GM12892 (cell line): ENCODE results near the gene RBKS.

Source experiments
- DNase-seq: peaks from one replicate; pipeline ENCODE4 v3.0.0; 2011; ENCODE audit not compliant: insufficient read length
- FAIRE-seq: peaks from 2 replicates; lab custom pipeline; 2011; peaks lifted over from hg19 to GRCh38; lab: Jason Lieb, UNC
- POLR2A ChIP-seq: IDR thresholded peaks from 2 replicates; pipeline ENCODE4 v1.6.1; 2011; ENCODE audit warnings: low read depth, low read length, control low read depth
- POLR2AphosphoS5 ChIP-seq: IDR thresholded peaks from 2 replicates; pipeline ENCODE4 v1.6.1; 2011; ENCODE audit warnings: low read depth, low read length, control low read depth
- TAF1 ChIP-seq: IDR thresholded peaks from 2 replicates; pipeline ENCODE4 v1.6.1; 2011; ENCODE audit warnings: low read depth, mild to moderate bottlenecking, control low read depth, low read length, borderline replicate concordance

RBKS gene

DNA sequence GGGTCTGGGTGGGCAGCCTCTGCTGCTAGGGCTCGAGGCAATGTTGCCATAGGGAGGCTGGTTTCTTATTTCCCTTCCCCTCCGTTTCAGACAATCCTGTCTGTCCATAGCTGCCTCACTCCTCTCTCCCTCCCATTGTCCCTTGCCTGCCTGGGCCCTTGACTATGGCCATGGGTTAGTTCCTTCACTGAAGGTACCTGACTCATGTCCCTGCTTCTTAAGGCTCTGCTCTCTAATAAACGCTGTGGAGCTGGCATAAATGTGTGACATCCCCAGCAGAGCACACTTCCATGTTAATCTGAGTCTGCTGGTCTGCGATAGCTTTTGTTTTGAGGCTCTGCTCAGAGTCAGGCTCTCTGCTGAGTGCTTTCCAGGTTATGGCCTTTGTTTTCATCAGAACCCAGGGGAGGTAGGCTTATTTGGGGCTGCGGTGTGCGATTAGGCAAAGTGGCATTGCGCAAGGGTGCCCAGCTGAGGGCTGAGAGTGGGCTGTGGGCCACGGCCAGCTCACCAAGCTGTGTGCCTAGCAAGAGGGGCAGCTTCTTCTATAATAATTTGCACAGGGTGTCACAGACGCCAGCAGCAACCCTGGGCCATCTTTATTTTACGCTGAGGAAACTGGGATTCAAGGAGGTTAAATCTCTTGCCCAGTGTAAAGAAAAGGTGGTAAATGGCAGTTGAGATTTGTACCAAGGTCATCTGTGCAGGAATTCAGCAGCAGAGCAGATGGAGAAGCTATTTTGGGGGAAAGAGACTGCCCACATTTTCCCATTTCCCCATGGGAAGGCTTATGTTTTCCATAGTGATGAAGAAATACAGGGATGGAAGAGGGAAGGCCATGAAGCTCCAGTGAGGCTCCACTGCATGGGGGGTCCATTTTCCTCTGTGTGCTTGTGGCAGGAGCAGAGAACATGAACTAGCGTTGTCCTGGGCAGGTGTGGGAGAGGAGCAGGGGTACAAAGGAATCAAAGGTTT is 93.1 kb downstream of the RBKS start:
- no peak for FAIRE-seq
- TF ChIP-seq TAF1 (no peak), POLR2A (no peak), POLR2AphosphoS5 (no peak)
- no peak for DNase-seq

DNA sequence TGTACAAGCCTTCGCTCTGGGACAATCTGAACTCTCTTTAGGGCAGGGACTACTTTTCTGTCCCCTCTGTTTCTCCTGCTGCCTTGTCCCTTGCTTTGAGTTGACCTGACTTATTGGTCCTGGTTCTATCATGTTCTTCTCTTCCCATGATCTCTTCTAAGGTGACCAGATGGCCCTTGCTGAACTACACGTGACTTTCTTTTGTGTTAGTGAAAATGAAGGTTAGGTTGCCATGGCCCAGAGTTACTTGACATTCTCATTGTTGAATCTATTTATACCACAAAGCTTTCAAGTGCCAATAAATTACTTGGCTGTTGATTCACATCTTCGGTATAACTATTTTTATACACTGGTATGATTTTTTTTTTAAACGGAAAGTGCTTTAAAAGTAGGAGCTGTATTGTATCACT is 94.3 kb downstream of the RBKS start:
- TF ChIP-seq POLR2AphosphoS5 (no peak), TAF1 (no peak), POLR2A (no peak)
- FAIRE-seq (no peak), DNase-seq (no peak)

DNA sequence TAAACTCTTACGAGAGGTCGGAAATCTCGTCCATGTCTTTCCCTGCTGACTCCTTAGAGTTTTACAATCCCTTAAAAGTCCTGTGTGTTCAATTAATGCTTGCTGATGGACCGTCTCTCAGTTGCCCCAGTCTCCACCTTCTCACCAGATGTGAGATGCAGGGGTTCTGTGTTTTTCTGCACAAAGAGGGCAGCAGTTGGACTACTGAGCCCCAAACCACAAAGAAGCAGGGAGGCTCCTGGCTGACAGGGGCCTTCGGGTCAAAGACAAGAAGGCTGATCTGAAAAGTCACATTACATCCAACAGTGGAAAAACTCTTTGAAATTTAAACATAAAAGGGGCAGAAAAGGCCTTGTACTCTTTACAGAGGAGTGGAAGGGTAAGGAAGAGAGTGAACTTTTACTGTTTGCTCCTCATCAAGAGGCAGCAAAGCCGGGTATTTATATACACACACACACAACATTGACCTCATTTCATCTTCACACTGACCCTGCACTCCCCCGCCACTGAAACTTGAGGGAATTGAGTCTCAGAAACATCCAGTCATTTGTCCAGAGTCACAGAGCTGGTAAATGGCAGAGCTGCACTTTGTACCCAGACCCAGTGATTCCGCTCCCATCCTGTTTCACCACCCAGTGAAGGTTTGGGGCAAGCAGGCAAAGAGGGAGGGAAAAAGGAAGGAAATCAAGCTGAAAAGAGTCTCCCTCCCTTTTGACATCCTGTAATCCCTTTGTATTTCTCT is 94.9 kb downstream of the RBKS start:
- no peak for TF ChIP-seq POLR2A
- TF ChIP-seq POLR2AphosphoS5 = no peak
- TF ChIP-seq TAF1 = no peak
- FAIRE-seq (no peak), DNase-seq (no peak)

DNA sequence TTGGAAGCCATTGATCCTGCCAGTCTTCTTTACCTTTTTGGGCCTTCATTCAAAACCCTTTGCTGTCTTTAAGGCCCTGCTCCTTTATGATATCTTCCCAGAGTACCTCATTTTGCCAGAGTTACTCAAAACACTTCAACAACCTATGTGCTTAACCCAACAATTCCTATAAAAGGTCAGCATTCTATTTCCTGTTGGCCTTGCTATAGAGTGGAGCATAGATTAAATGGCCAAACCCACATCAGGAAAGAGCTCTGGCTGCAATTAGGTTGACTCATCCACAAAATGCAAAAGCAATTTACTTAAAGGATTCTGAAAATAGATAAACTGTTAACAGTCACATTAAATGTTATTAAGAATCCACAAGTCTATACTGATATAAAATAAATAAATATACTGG is 97.4 kb downstream of the RBKS start:
- FAIRE-seq = no peak
- TF ChIP-seq TAF1 = no peak
- TF ChIP-seq POLR2A = no peak
- no peak for TF ChIP-seq POLR2AphosphoS5
- no peak for DNase-seq

DNA sequence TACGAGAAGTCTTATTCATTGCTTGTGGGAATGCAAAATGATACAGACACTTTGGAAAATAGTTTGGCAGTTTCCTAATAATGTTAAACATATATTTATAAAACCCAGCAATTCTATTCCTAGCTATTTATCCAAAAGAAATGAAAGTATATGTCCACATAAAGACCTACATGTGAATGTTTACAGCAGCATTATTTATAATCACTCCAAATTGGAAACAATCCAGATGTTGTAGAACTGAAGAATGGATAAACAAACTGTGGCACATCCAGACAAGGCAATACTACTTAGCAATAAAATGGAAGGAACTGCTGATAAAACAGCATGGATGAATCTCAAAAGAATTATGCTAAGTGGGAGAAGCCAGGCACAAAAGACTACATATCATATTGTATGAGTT is 99.4 kb downstream of the RBKS start:
- DNase-seq (no peak), FAIRE-seq (no peak)
- TF ChIP-seq TAF1 = no peak
- no peak for TF ChIP-seq POLR2AphosphoS5
- TF ChIP-seq POLR2A = no peak

DNA sequence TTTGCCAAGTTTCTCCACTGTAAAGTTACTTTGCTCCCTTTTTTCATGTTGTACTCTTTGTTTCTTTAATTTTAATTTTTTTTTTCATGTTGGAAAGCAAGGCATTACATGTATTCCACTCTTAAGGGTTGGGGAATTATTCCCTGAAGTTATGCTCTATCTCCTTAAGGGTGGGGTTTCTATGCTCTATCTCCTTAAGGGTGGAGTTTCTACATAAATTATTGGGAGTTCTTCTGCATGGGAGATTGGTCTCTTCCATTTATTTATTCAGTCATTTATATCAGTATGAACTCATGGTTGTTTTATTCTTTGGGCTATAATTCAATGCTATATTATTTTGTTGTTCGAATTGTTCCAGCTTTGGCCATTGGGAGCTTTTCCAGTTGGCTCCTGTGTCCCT is 107.5 kb downstream of the RBKS start:
- TF ChIP-seq POLR2A = no peak
- no peak for TF ChIP-seq TAF1
- no peak for TF ChIP-seq POLR2AphosphoS5
- FAIRE-seq = no peak
- no peak for DNase-seq

DNA sequence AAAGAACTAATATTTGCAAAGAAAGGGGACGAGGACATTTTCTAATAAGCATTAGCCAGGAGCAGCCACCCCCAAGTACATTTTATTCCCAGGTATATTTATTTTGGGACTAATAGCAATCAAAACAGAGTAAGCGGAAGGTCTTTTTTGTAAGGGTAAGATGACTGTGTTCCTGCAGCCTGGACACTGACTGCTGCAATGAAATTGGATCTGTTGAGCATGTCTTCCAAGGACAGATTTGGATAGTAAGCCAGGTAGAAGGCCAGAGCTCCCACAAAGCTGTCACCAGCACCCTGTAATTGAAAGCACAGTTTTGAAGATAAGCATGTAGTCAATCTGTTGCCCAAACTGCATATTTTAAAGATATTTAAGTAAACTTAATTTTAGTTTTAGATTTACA is 108.7 kb downstream of the RBKS start:
- FAIRE-seq (no peak), DNase-seq (no peak)
- TF ChIP-seq POLR2A (no peak), TAF1 (no peak), POLR2AphosphoS5 (no peak)

DNA sequence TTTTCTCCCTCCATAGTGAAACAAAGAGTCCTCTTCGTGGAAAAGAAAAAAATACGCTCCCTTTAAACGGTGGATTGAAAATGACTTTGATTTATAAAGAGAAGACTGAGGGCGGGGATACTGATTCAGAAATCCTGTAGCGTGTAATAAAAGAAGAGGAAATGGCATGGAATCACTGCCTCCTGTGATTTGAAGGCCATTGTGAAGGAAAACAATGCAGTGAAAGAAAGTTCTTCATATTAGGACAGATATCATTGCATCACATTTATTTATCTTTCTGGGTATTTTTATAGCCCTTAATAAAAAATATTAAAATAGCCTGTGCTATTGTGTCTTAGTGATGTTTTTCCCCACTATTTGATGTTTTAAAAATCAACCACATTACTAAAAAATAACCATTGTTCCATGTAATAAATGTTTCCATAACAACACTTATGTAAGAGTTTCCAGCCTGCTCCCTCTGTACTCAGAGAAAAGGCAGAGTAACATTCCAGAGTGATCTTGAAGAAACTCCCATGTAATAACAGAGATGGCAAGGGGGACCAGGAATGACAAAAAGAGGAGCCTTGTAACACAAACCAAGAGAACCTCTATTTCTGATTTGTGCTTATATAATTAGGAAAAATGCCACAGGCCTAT is 110.7 kb downstream of the RBKS start:
- DNase-seq (no peak), FAIRE-seq (no peak)
- TF ChIP-seq POLR2AphosphoS5 (no peak), POLR2A (no peak), TAF1 (no peak)

DNA sequence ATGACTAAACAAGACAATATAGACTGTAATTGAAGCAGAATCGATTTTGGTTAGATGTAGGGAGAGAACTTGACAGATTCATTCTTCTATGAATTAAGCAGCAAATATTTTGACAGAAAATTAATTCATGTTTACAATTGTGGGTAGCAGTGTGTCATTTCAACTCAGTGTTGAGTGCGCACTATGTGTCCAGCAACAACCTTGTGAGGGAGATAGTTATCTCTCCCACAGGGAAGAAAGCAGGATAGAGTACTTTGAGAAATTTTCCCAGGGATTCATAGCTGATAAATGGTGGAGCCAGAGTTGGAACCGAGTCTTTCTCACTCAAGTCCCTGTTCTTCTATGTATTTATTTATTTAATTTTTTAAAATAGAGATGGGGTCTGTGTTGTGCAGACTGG is 113.5 kb downstream of the RBKS start:
- TF ChIP-seq POLR2A (no peak), POLR2AphosphoS5 (no peak), TAF1 (no peak)
- FAIRE-seq = no peak
- DNase-seq = no peak

DNA sequence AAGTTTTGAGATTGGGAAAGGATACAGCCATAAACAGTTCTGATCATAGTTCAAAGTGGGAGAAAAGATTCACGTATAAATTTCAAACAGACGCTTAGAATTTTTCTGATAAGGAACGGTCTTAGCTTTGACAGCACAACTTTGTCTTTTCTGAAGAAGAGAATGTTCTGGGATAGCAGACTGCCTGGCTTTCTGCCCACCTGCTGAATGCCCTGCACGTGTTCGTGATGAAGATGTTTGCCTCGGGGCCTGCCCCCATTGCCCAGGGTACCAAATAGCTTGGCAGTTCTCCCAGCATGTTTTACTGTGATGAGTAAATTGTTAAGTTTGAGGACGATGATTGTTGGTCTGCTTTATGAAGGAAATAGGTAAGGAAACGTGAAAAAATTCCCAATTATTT is 114.1 kb downstream of the RBKS start:
- TF ChIP-seq TAF1 = no peak
- DNase-seq (no peak), FAIRE-seq (no peak)

DNA sequence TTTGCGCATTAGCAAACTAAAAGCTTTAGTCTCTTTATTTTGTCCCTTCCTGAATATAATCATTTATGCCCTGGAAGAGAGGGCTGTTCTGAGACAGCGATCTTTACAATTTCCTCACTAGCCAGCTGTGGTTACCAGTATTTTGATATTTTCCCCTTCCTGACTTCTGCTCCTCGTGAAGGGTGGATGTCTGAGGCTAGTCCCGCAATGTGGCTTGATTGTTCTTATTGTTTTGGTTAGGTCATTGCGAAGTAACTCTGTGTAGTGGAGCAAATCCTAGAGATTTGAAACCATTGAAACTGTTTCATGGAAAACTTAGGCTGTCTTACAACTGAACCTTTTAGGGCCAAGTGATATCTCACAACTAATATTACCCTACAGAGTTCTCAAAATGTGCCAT is 116.2 kb downstream of the RBKS start:
- no peak for DNase-seq
- FAIRE-seq = no peak
- TF ChIP-seq TAF1 = no peak
- no peak for TF ChIP-seq POLR2A
- no peak for TF ChIP-seq POLR2AphosphoS5

DNA sequence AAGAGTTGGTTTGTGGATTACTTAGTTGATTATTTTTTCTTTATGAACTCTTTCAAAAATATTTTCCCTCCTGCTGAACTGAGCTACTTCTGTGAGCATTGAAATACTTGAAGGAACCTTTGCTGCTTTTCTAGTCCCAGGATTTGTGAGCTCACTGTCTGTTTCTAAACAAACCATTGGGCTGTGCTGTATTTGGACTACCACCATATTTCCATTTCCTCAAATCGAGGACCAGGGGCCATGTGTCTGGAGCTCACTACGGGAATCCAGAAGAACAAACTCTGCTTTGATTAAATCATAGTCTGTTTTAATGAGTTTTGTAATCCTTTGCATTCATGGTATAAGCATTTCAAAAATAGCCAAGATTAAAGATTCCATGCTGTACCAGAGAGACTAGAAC is 117.4 kb downstream of the RBKS start:
- no peak for FAIRE-seq
- DNase-seq = no peak
- TF ChIP-seq TAF1 (no peak), POLR2A (no peak)
